ENCODE measurements around the gene NAA16. TPM values are rescaled to one million over a fixed set of nuclear protein-coding genes. Genes with fewer than 3 reads are reported as not detected.

The NAA16 gene
- total RNA-seq, 1 donor, result 8.3 TPM

DNA sequence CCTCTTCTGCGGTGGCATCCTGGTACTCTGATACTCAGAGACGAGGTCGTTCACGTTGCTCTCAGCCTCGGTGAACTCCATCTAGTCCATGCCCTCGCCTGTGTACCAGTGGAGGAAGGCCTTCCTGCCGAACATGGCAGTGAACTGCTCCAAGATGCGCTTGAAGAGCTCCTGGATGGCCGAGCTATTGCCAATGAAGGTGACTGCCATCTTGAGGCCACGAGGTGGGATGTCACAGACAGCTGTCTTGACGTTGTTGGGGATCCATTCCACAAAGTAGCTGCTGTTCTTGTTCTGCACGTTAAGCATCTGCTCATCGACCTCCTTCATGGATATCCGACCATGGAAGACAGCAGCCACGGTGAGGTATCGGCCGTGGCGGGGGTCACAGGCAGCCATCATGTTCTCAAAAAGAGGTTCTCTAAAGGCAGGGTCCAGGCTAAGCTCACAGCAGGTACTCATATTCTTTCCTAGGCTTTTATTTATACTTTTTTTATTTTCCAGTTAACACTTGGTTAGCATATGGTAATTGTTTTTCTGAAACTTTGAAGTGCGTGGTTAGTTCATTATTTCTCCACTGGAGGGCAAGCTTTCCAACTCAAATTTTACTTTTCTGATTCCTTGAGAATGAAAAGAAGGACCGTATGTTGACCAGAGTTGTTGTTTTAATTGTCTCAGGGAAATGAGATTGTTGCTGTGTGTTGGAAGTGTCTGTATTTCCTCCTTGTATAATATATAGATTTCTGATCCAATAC lies 73.9 kb downstream of the NAA16 start:
- no peak overlapping the region for H3K27ac ChIP-seq (ENCODE audit: low read depth, low read length)
- no peaks in the 10 kb centered on the region for H3K36me3 ChIP-seq (ENCODE audit: insufficient read depth, low read length)
- H3K4me3 ChIP-seq (ENCODE audit: insufficient read depth, low read length), result no peak overlapping the region
- TF ChIP-seq, protein P1, sequence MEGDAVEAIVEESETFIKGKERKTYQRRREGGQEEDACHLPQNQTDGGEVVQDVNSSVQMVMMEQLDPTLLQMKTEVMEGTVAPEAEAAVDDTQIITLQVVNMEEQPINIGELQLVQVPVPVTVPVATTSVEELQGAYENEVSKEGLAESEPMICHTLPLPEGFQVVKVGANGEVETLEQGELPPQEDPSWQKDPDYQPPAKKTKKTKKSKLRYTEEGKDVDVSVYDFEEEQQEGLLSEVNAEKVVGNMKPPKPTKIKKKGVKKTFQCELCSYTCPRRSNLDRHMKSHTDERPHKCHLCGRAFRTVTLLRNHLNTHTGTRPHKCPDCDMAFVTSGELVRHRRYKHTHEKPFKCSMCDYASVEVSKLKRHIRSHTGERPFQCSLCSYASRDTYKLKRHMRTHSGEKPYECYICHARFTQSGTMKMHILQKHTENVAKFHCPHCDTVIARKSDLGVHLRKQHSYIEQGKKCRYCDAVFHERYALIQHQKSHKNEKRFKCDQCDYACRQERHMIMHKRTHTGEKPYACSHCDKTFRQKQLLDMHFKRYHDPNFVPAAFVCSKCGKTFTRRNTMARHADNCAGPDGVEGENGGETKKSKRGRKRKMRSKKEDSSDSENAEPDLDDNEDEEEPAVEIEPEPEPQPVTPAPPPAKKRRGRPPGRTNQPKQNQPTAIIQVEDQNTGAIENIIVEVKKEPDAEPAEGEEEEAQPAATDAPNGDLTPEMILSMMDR (IDR thresholded peaks at IDR 0.05; ENCODE audit: extremely low read depth, low read depth, low read length), result peak; percentile 56
- no peaks in the 10 kb centered on the region for H3K79me2 ChIP-seq (ENCODE audit: insufficient read depth, low read length)
- no peak overlapping the region for H2AFZ ChIP-seq (ENCODE audit: low read length)
- no peaks in the 10 kb centered on the region for H3K27me3 ChIP-seq (ENCODE audit: insufficient read depth, low read length)
- H3K4me1 ChIP-seq (ENCODE audit: insufficient read depth, low read length), result peaks cover 11% of the 10 kb centered on the region
- H4K20me1 ChIP-seq (ENCODE audit: insufficient read depth, low read length), result no peaks in the 10 kb centered on the region
- no peak overlapping the region for H3K4me2 ChIP-seq (ENCODE audit: insufficient read depth, low read length)
- no peaks in the 10 kb centered on the region for H3K9me3 ChIP-seq (ENCODE audit: low read depth, low read length)
- no peak for DNase-seq (ENCODE audit: insufficient read length, low spot score, missing footprints)

- no peak overlapping the region for H2AFZ ChIP-seq (ENCODE audit: low read length)
- H3K79me2 ChIP-seq (ENCODE audit: insufficient read depth, low read length), result no peaks in the 10 kb centered on the region
- H3K27ac ChIP-seq (ENCODE audit: low read depth, low read length), result no peak overlapping the region
- H3K4me1 ChIP-seq (ENCODE audit: insufficient read depth, low read length), result peaks cover 11% of the 10 kb centered on the region
- H3K4me2 ChIP-seq (ENCODE audit: insufficient read depth, low read length), result no peak overlapping the region
- no peak overlapping the region for H3K4me3 ChIP-seq (ENCODE audit: insufficient read depth, low read length)
- TF ChIP-seq, protein P1 (IDR thresholded peaks at IDR 0.05; ENCODE audit: extremely low read depth, low read depth, low read length), result no peak
- no peaks in the 10 kb centered on the region for H3K27me3 ChIP-seq (ENCODE audit: insufficient read depth, low read length)
- H4K20me1 ChIP-seq (ENCODE audit: insufficient read depth, low read length), result no peaks in the 10 kb centered on the region
- no peak for DNase-seq (ENCODE audit: insufficient read length, low spot score, missing footprints)
- H3K36me3 ChIP-seq (ENCODE audit: insufficient read depth, low read length), result no peaks in the 10 kb centered on the region
- no peaks in the 10 kb centered on the region for H3K9me3 ChIP-seq (ENCODE audit: low read depth, low read length)
These were observed 75.1 kb downstream of the NAA16 start for GRCh38 chr13:41386211-41386610.

GRCh38 chr13:41387576-41387975 lies 76.5 kb downstream of the NAA16 start:
- H3K4me2 ChIP-seq (ENCODE audit: insufficient read depth, low read length), result peak overlapping the region; percentile 60
- H3K27me3 ChIP-seq (ENCODE audit: insufficient read depth, low read length), result no peaks in the 10 kb centered on the region
- no peak overlapping the region for H3K27ac ChIP-seq (ENCODE audit: low read depth, low read length)
- H3K4me3 ChIP-seq (ENCODE audit: insufficient read depth, low read length), result peak overlapping the region; percentile 45
- no peaks in the 10 kb centered on the region for H3K36me3 ChIP-seq (ENCODE audit: insufficient read depth, low read length)
- peak overlapping the region; percentile 74 for H2AFZ ChIP-seq (ENCODE audit: low read length)
- peaks cover 11% of the 10 kb centered on the region for H3K4me1 ChIP-seq (ENCODE audit: insufficient read depth, low read length)
- H3K9me3 ChIP-seq (ENCODE audit: low read depth, low read length), result no peaks in the 10 kb centered on the region
- TF ChIP-seq, protein P1 (IDR thresholded peaks at IDR 0.05; ENCODE audit: extremely low read depth, low read depth, low read length), result no peak
- H4K20me1 ChIP-seq (ENCODE audit: insufficient read depth, low read length), result no peaks in the 10 kb centered on the region
- no peak for DNase-seq (ENCODE audit: insufficient read length, low spot score, missing footprints)
- H3K79me2 ChIP-seq (ENCODE audit: insufficient read depth, low read length), result no peaks in the 10 kb centered on the region

DNA sequence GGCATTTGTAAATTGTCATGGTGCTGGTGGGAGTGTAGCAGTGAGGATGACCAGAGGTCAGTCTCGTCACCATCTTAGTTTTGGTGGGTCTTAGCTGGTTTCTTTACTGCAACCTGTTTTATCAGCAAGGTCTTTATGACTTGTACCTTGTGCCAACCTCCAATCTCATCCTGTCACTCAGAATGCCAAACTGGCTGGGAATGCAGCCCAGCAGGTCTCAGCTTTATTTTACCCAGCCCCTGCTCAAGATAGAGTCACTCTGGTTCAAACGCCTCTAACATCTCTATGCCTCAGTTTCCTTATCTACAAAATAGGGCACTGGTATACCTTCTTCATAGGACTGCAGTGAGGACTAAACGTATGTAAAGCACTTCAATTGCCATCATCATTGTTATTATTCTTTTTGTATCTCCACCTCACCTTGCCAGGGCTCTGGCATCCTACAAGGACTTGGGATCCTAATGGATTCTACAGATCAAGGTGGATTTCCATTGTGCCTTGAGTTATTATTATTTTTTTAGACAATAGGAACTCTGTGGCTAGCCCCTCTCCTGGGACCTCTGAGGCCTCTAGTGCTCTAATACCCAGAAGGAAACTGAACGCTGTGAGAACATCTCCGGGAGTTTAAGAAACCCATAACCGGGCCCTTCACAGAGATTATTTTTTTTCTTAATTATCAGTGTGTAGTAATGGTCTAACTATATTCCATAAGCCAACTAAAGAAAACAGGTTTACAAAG lies 77.2 kb downstream of the NAA16 start:
- no peak overlapping the region for H3K27ac ChIP-seq (ENCODE audit: low read depth, low read length)
- H3K4me3 ChIP-seq (ENCODE audit: insufficient read depth, low read length), result no peak overlapping the region
- TF ChIP-seq, protein P1 (IDR thresholded peaks at IDR 0.05; ENCODE audit: extremely low read depth, low read depth, low read length), result no peak
- H3K4me1 ChIP-seq (ENCODE audit: insufficient read depth, low read length), result peaks cover 10% of the 10 kb centered on the region
- no peaks in the 10 kb centered on the region for H3K9me3 ChIP-seq (ENCODE audit: low read depth, low read length)
- H2AFZ ChIP-seq (ENCODE audit: low read length), result no peak overlapping the region
- no peaks in the 10 kb centered on the region for H3K27me3 ChIP-seq (ENCODE audit: insufficient read depth, low read length)
- H3K79me2 ChIP-seq (ENCODE audit: insufficient read depth, low read length), result no peaks in the 10 kb centered on the region
- no peaks in the 10 kb centered on the region for H3K36me3 ChIP-seq (ENCODE audit: insufficient read depth, low read length)
- H4K20me1 ChIP-seq (ENCODE audit: insufficient read depth, low read length), result no peaks in the 10 kb centered on the region
- DNase-seq (ENCODE audit: insufficient read length, low spot score, missing footprints), result no peak
- no peak overlapping the region for H3K4me2 ChIP-seq (ENCODE audit: insufficient read depth, low read length)
